Naive thymus-derived CD4-positive, alpha-beta T cell (primary cell): ENCODE measurements around the gene NMUR2. TPM values are rescaled to one million over a fixed set of nuclear protein-coding genes. Genes with fewer than 3 reads are reported as not detected.

Experiments used
- ATAC-seq: fragments of 150-1000 bp; cut with Tn5 transposase; 2 replicates; pipeline ENCODE4 v1.10.0; 2021; ENCODE audit warnings: mild to moderate bottlenecking, moderate library complexity
- CTCF ChIA-PET: fragments of 350-600 bp; sonication (Branson Sonifier 250); formaldehyde crosslinking; loops from one replicate; lab custom pipeline; 2021; ENCODE audit warnings: antibody characterized with exemption; lab: Charles Lee
- POLR2A ChIA-PET: fragments of 350-600 bp; sonication (Branson Sonifier 250); formaldehyde crosslinking; loops from one replicate; lab custom pipeline; 2021; ENCODE audit warnings: antibody characterized with exemption, inconsistent platforms; lab: Charles Lee
- DNase-seq, 9 donors: peaks; one replicate each; pipeline versions ENCODE4 v3.0.0 to v3.0.0-alpha.2; 2020 to 2022; ENCODE audit warnings: mixed read lengths in 1 of 9
- H3K27ac ChIP-seq: one replicate; pipeline ENCODE4 v1.7.0; 2013; ENCODE audit warnings: mild to moderate bottlenecking, low read depth, low read length, moderate library complexity
- H3K27me3 ChIP-seq, 2 donors: one replicate each; pipeline ENCODE4 v1.7.0; 2013; ENCODE audit warnings: low read length in 2 of 2, mild to moderate bottlenecking in 2 of 2, moderate library complexity in 2 of 2; ENCODE audit not compliant: control insufficient read depth in 2 of 2, insufficient read depth in 2 of 2
- H3K36me3 ChIP-seq, 3 experiments: 1 replicate in 2 of 3; 2 replicates in 1 of 3; pipeline ENCODE4 v1.7.0; 2013; ENCODE audit warnings: low read length in 3 of 3, mild to moderate bottlenecking in 3 of 3, moderate library complexity in 1 of 3; ENCODE audit not compliant: insufficient read depth in 3 of 3, control insufficient read depth in 2 of 3
- H3K4me1 ChIP-seq, 2 donors: one replicate each; pipeline ENCODE4 v1.7.0; 2013; ENCODE audit warnings: low read length in 2 of 2, mild to moderate bottlenecking in 2 of 2, moderate library complexity in 1 of 2; ENCODE audit not compliant: control insufficient read depth in 2 of 2, insufficient read depth in 2 of 2
- H3K4me3 ChIP-seq: 2 replicates; pipeline ENCODE4 v1.7.0; 2013; ENCODE audit warnings: mild to moderate bottlenecking, low read length
- H3K9me3 ChIP-seq, 3 experiments: 1 replicate in 2 of 3; 2 replicates in 1 of 3; pipeline ENCODE4 v1.7.0; 2013; ENCODE audit warnings: low read length in 3 of 3; ENCODE audit not compliant: control insufficient read depth in 2 of 3
- H3K27ac Mint-ChIP-seq, 9 donors: one replicate each; pipeline ENCODE4 v1.8.0; 2020 to 2022; ENCODE audit warnings: mixed read lengths in 9 of 9, mild to moderate bottlenecking in 8 of 9, moderate library complexity in 5 of 9, inconsistent platforms in 2 of 9
- H3K27me3 Mint-ChIP-seq, 5 donors: one replicate each; pipeline ENCODE4 v1.8.0; 2021 to 2022; ENCODE audit warnings: mixed read lengths in 5 of 5, mild to moderate bottlenecking in 1 of 5
- H3K36me3 Mint-ChIP-seq, 5 donors: one replicate each; pipeline ENCODE4 v1.8.0; 2020 to 2022; ENCODE audit warnings: mixed read lengths in 5 of 5, mild to moderate bottlenecking in 3 of 5, inconsistent platforms in 1 of 5
- H3K4me1 Mint-ChIP-seq, 7 donors: one replicate each; pipeline ENCODE4 v1.8.0; 2020 to 2022; ENCODE audit warnings: mixed read lengths in 7 of 7, mild to moderate bottlenecking in 3 of 7, inconsistent platforms in 1 of 7
- H3K4me3 Mint-ChIP-seq, 10 donors: one replicate each; pipeline ENCODE4 v1.8.0; 2020 to 2022; ENCODE audit warnings: mild to moderate bottlenecking in 10 of 10, mixed read lengths in 10 of 10, moderate library complexity in 6 of 10, inconsistent platforms in 2 of 10
- H3K9me3 Mint-ChIP-seq, 11 donors: one replicate each; pipeline ENCODE4 v1.8.0; 2020 to 2022; ENCODE audit warnings: mixed read lengths in 11 of 11, mild to moderate bottlenecking in 4 of 11, inconsistent platforms in 1 of 11, moderate library complexity in 1 of 11
- intact Hi-C, 2 donors: fragments of 100-400 bp; cut with micrococcal nuclease; formaldehyde crosslinking; loops; one replicate each; pipeline ENCODE4 v1.15.1; 2023
- polyA plus RNA-seq, 2 donors: library from polyadenylated mRNA; unstranded; fragments of 300-500 nt; fragmentation: Illumina TruSeq; gene quantifications; one replicate each; pipeline ENCODE4 v1.2.3, GENCODE V29; 2021
- total RNA-seq, 6 experiments: library from RNA in 5 of 6; stranded (reverse) in 5 of 6; gene quantifications; 1 replicate in 5 of 6; 2 replicates in 1 of 6; pipeline ENCODE4 v1.2.3 and lab custom pipeline; 2021 to 2026

Gene NMUR2
- total and polyA plus RNA-seq, 7 experiments from 2014 or later, result not detected

DNA sequence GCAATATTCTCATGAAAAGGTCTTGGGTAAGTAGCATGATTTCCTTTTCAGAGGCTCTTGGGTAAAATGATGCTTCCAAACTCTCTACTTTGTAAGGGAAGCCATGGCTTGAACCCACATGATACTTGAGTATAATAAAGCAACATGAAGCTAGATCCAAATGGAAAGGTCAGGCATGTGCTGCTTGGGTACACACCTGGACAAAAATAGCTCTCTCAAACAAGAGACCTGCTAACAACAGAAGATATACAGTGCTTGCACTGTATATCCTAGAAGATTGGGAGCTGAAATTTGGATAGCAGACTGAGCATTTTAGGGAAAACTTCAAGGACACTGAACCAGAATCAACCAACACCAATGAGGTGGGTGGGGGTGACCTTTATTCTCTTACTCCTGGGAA lies 40.2 kb downstream of the NMUR2 start:
- H3K4me3 Mint-ChIP-seq, result no peak overlapping the region
- H3K36me3 Mint-ChIP-seq, result peaks cover 0 to 3% (median 0%) of the 10 kb centered on the region in 5 donors
- no peaks in the 10 kb centered on the region for H3K4me1 Mint-ChIP-seq
- H3K27ac ChIP-seq, result no peak overlapping the region
- H3K4me1 ChIP-seq, result no peaks in the 10 kb centered on the region
- peaks cover 0 to 10% (median 0%) of the 10 kb centered on the region in 11 donors for H3K9me3 Mint-ChIP-seq
- no peak for ATAC-seq
- no peak overlapping the region for H3K27ac Mint-ChIP-seq
- CTCF ChIA-PET, result no interaction called here
- intact Hi-C loops, result no loop called here
- H3K36me3 ChIP-seq, result no peaks in the 10 kb centered on the region
- H3K27me3 ChIP-seq, result no peaks in the 10 kb centered on the region
- no peak for DNase-seq
- H3K4me3 ChIP-seq, result no peak overlapping the region
- no peaks in the 10 kb centered on the region for H3K9me3 ChIP-seq
- H3K27me3 Mint-ChIP-seq, result peaks cover 0 to 8% (median 4%) of the 10 kb centered on the region in 5 donors
- POLR2A ChIA-PET, result no interaction called here

DNA sequence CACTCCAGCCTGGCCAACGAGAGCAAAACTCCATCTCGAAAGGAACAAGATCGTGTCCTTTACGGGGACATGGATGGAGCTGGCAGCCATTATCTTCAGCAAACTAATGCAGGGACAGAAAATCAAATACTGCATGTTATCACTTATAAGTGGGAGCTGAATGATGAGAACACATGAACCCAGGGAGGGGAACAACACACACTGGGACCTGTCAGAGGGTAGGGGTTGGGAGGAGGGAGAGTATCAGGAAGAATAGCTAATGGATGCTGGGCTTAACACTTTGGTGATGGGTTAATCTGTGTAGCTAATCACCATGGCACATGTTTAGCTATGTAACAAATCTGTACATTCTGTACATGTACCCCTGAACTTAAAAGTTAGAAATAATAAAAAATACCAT lies 40.9 kb downstream of the NMUR2 start:
- no peaks in the 10 kb centered on the region for H3K27me3 ChIP-seq
- H3K27ac Mint-ChIP-seq, result no peak overlapping the region
- CTCF ChIA-PET, result no interaction called here
- no peaks in the 10 kb centered on the region for H3K9me3 ChIP-seq
- no peak overlapping the region for H3K4me3 Mint-ChIP-seq
- H3K4me3 ChIP-seq, result no peak overlapping the region
- POLR2A ChIA-PET, result no interaction called here
- intact Hi-C loops, result no loop called here
- no peaks in the 10 kb centered on the region for H3K36me3 ChIP-seq
- peaks cover 0 to 3% (median 0%) of the 10 kb centered on the region in 5 donors for H3K36me3 Mint-ChIP-seq
- no peaks in the 10 kb centered on the region for H3K4me1 ChIP-seq
- DNase-seq (no peak), ATAC-seq (no peak)
- peaks cover 0 to 10% (median 0%) of the 10 kb centered on the region in 11 donors for H3K9me3 Mint-ChIP-seq
- no peak overlapping the region for H3K27ac ChIP-seq
- peaks cover 0 to 15% (median 4%) of the 10 kb centered on the region in 5 donors for H3K27me3 Mint-ChIP-seq
- no peaks in the 10 kb centered on the region for H3K4me1 Mint-ChIP-seq

DNA sequence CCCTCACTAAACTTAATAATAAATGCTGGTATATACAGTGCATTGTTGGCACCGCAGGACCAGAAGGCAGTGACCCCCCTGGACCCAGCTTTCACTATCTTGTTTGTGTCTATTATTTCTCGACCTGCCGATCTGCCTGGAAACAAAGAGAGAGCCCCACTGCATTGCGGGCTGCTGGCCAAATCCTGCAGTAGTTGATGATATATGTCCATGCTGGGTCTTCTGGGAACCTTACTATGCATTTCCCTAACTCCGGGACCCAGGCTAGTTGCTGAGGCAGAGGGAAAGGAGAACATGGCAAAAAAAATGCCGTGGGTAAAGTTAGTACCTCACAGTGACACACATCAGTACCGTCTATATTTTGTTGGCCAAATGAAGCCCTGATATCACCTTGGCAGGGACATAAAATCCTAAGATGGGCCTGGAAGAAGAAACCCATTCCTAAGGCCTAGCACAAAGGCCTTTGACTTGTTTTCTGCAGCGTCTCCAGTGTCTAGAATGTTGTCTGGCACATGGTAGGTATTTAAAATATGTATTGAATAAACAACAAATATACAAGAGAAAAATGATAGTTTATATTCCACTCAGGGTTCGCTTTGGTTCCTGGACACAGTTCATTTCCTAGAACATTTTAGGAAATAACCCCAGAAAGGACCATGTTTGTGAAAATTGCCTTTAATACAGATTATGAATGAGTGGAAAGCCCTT lies 46.1 kb downstream of the NMUR2 start:
- intact Hi-C loops, result no loop called here
- ATAC-seq, result no peak

DNA sequence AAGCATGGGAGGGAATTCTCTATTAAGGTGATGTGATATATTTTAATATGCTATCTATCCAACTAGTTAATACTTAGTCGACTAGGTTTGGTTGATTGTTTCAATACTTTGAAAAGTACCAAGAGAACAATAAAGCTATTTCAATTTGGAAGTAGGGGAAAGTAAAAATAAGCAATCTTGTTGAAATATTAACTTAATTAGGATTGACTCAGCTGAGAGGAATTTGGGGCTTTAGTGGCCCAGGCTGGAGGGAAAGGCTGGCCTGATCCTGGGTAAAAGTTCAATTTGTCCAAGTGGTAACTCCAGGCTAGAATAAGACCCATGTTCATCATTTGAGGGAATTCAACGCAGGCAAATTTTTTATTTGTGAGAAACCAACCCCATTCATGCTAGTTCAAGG lies 48.6 kb downstream of the NMUR2 start:
- peaks cover 3 to 35% (median 5%) of the 10 kb centered on the region in 5 donors for H3K27me3 Mint-ChIP-seq
- no peak overlapping the region for H3K4me3 Mint-ChIP-seq
- H3K9me3 Mint-ChIP-seq, result peaks cover 0 to 7% (median 0%) of the 10 kb centered on the region in 11 donors
- no peak overlapping the region for H3K4me3 ChIP-seq
- no peaks in the 10 kb centered on the region for H3K36me3 ChIP-seq
- ChIA-PET POLR2A (no interaction called here), CTCF (no interaction called here)
- intact Hi-C loops, result no loop called here
- ATAC-seq (no peak), DNase-seq (no peak)
- H3K27ac ChIP-seq, result no peak overlapping the region
- no peaks in the 10 kb centered on the region for H3K27me3 ChIP-seq
- no peaks in the 10 kb centered on the region for H3K4me1 Mint-ChIP-seq
- H3K9me3 ChIP-seq, result no peaks in the 10 kb centered on the region
- H3K4me1 ChIP-seq, result no peaks in the 10 kb centered on the region
- peaks cover 0 to 3% (median 0%) of the 10 kb centered on the region in 5 donors for H3K36me3 Mint-ChIP-seq
- no peak overlapping the region for H3K27ac Mint-ChIP-seq

More for the DNA sequence above, 46.1 kb downstream of the NMUR2 start:
- DNase-seq, result no peak
- Histone ChIP-seq H3K27me3 (no peaks in the 10 kb centered on the region), H3K9me3 (no peaks in the 10 kb centered on the region), H3K27ac (no peak overlapping the region), H3K36me3 (no peaks in the 10 kb centered on the region), H3K4me1 (no peaks in the 10 kb centered on the region), H3K4me3 (no peak overlapping the region)
- ChIA-PET POLR2A (no interaction called here), CTCF (no interaction called here)
- Mint-ChIP-seq H3K27me3 (peaks cover under 1 to 35% (median 5%) of the 10 kb centered on the region in 5 donors), H3K36me3 (peaks cover 0 to 3% (median 0%) of the 10 kb centered on the region in 5 donors), H3K27ac (no peak overlapping the region), H3K4me1 (no peaks in the 10 kb centered on the region), H3K9me3 (peaks cover 0 to 10% (median 0%) of the 10 kb centered on the region in 11 donors), H3K4me3 (no peak overlapping the region)

DNA sequence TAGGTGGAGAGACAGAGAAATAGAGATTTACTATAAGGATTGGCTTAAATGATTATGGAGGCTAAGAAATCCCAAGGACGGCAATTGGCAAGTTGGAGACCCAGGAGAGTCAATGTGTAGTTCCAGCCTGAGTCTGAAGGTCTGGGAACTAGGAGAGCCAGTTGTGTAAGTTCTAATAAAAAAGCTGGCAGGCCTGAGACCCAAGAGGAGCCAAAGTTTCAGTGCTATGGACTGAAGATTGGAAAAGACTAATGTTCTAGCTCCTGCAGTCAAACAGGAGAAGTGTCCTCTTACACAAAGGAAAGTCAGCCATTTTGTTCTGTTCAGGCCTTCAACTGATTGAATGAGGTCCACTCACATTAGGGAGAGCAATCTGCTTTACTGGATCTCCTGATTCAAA lies 50.0 kb downstream of the NMUR2 start:
- no peak for DNase-seq
- Mint-ChIP-seq H3K36me3 (no peaks in the 10 kb centered on the region), H3K4me1 (no peaks in the 10 kb centered on the region), H3K27ac (no peak overlapping the region), H3K27me3 (peaks cover 0 to 31% (median 5%) of the 10 kb centered on the region in 5 donors), H3K9me3 (peaks cover 0 to 2% (median 0%) of the 10 kb centered on the region in 11 donors), H3K4me3 (no peak overlapping the region)
- no peaks in the 10 kb centered on the region for H3K9me3 ChIP-seq
- H3K4me1 ChIP-seq, result no peaks in the 10 kb centered on the region
- no peak overlapping the region for H3K27ac ChIP-seq
- no peak for ATAC-seq
- POLR2A ChIA-PET, result no interaction called here
- intact Hi-C loops, result no loop called here
- no peak overlapping the region for H3K4me3 ChIP-seq
- H3K27me3 ChIP-seq, result no peaks in the 10 kb centered on the region
- CTCF ChIA-PET, result no interaction called here
- H3K36me3 ChIP-seq, result no peaks in the 10 kb centered on the region

DNA sequence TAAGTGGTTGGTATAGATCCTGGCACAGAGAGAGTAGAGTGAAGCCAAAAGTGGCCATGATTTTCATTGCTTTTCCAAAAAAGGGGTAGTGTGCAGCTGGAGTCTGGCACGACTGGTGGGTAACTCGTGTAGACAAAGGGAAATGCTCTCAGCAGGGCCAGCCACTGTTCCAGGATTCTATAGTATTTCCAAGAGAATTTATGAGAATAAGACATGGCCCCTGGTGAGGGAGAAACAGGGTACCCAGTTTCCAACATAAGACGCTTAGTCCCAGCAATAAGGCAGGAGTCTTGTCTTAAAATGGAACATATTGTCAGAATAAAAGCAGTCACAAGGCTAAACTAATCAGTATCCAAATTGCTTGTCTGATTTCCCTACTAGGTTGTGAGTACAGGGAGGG lies 52.1 kb downstream of the NMUR2 start:
- intact Hi-C loops, result no loop called here
- CTCF ChIA-PET, result no interaction called here

More for the DNA sequence above, 52.1 kb downstream of the NMUR2 start:
- Mint-ChIP-seq H3K4me1 (no peaks in the 10 kb centered on the region), H3K36me3 (no peaks in the 10 kb centered on the region), H3K4me3 (no peak overlapping the region), H3K9me3 (peaks cover 0 to 2% (median 0%) of the 10 kb centered on the region in 11 donors), H3K27me3 (peaks cover 0 to 18% (median 5%) of the 10 kb centered on the region in 5 donors), H3K27ac (no peak overlapping the region)
- Histone ChIP-seq H3K27me3 (no peaks in the 10 kb centered on the region), H3K36me3 (no peaks in the 10 kb centered on the region), H3K9me3 (no peaks in the 10 kb centered on the region), H3K4me1 (no peaks in the 10 kb centered on the region), H3K4me3 (no peak overlapping the region), H3K27ac (no peak overlapping the region)
- POLR2A ChIA-PET, result no interaction called here
- ATAC-seq (no peak), DNase-seq (no peak)
